Epithelial cell of esophagus (primary cell): ENCODE data around the gene INTS7.

Experiments used
- DNase-seq: peaks from one replicate; pipeline ENCODE4 v3.0.0; 2010; ENCODE audit warnings: low read depth
- H3K4me3 ChIP-seq: 2 replicates; pipeline ENCODE4 v1.5.1; 2011; ENCODE audit warnings: mild to moderate bottlenecking, low read length, control low read depth
- CTCF ChIP-seq: IDR thresholded peaks from 2 replicates; pipeline ENCODE4 v1.5.1; 2011; ENCODE audit warnings: low read depth, mild to moderate bottlenecking, low read length, control low read depth, inconsistent platforms; ENCODE audit not compliant: insufficient read depth; ENCODE audit errors: missing control alignments

The INTS7 gene

DNA sequence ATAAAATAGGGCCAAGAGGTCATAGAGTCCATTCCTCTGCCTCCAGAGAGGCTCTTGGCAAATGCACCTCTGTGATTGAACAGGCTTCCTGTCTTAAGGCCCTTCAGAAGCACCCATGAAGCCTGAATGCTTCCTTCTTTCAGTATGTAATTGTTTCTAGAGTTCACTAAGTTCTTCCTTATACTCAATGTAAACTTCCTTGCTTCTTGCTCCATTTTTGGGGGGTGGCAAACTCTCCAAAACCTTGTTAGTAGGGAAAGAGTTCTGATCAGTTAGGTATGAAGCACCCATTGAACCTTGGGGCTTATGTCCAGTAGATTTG, 102.5 kb downstream of the INTS7 start:
- H3K4me3 ChIP-seq = no peak overlapping the region
- DNase-seq = no peak
- TF ChIP-seq CTCF = no peak

GRCh38 chr1:211932231-211932932, 103.0 kb downstream of the INTS7 start:
- DNase-seq = no peak
- no peak overlapping the region for H3K4me3 ChIP-seq
- TF ChIP-seq CTCF = no peak

DNA sequence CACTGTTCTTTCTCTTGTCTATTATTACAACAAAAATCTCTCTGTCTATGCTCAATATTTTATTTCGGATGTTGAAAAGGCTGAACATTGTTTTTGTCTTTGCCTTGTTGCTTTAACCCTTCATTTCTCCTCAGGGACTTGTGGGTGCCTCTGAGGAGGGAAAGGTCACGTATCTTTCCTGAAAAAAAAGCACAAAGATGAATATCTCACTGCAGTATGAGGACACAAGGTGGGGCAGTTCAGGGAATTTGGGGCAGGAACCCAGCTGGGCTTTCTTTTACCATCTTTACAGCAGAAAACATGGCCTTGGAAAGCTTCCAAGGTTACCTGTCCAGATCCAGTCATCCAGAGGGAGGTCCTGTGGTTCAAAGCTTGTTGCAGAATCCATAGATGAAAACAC, 105.7 kb downstream of the INTS7 start:
- no peak overlapping the region for H3K4me3 ChIP-seq
- DNase-seq = no peak
- TF ChIP-seq CTCF = no peak

DNA sequence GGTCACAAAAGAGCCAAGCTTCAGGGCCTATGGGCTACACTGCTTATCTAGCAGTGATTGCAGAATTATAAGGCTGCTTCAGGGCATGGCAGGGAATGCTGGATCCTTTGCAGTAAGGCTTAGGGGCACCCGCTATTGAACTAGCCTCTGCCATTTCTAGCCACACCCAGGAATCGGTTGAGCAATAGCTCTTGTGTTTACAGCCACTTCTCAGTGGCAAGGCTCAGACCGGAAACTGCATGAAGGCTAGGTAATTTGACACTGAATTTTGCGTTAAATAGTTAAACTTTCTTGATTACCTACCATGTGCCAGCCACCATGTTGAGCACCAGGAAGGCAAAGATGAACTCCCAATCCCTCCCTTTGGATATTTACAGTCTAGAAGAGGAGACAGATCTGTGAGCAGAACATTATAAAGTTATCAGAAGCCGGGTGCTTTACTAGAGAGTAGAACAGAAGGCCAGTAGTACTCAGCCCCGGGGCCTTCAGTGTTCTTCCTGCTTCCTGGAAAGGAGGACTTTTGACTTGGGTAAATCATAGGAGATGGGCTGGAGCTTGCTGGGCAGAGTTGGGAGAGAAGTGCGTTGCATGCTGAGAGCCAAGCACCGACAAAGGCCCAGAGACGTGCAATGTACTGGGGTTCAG, 106.2 kb downstream of the INTS7 start:
- peak; percentile 76 for DNase-seq
- TF ChIP-seq CTCF = no peak
- no peak overlapping the region for H3K4me3 ChIP-seq

- no peak overlapping the region for H3K4me3 ChIP-seq
- no peak for TF ChIP-seq CTCF
- DNase-seq = peak; percentile 93
These were observed 107.0 kb downstream of the INTS7 start for GRCh38 chr1:211928290-211928801.

DNA sequence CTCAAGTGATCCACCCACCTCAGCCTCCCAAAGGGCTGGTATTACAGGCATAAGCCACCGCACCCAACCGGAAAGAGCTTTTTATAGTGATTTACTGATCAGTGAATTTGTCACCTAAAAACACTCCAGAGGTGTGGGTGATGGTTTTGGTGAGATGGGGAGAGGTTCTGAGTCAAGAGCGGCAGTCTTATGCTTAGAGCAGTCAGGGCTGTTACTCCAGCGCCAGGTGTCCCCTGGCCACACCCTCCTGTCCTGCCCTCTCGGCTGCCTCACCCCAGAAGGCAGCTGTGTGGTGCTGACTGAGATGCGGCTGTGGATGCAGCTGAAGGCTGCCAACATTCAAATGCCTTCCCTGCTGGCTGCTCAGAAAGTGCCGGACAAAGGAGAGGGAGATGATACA, 110.3 kb downstream of the INTS7 start:
- DNase-seq = peak; percentile 74

More for the DNA sequence above, 110.3 kb downstream of the INTS7 start:
- TF ChIP-seq CTCF = no peak
- H3K4me3 ChIP-seq = no peak overlapping the region
